ENCODE results near the gene MAP3K21. TPM values are rescaled to one million over a fixed set of nuclear protein-coding genes. Genes with fewer than 3 reads are reported as not detected.

Gene MAP3K21
- total and polyA plus RNA-seq, 9 of the 15 experiments (the other 6 are each of a cell fraction or from before 2014, with no cell fraction given) = 0.23 to 0.86 (median 0.49) TPM

- no peak for ATAC-seq
- Histone ChIP-seq H3K4me1 (replicated peaks in 1 of 2; ENCODE audit: control insufficient read depth in 2 of 2, insufficient read depth in 2 of 2, low read length in 2 of 2) (no peaks in the 10 kb centered on the region), H3K27me3 (ENCODE audit: control insufficient read depth in 2 of 2, insufficient read depth in 2 of 2, low read length in 2 of 2) (peaks cover 0 to 1% of the 10 kb centered on the region in 2 experiments; a peak in 1 of 5 replicates), H3K4me2 (ENCODE audit: insufficient read depth, low read length) (no peak overlapping the region), H3K9me3 (replicated peaks; ENCODE audit: control insufficient read depth, insufficient read depth, low read depth, low read length) (no peaks in the 10 kb centered on the region), H3K27ac (ENCODE audit: extremely low read depth, low read depth, low read length) (no peak overlapping the region), H3K9ac (ENCODE audit: insufficient read depth in 1 of 2, low read depth in 2 of 2, low read length in 2 of 2) (no peak overlapping the region), H2AFZ (ENCODE audit: low read depth, low read length) (no peak overlapping the region), H4K20me1 (replicated peaks; ENCODE audit: control insufficient read depth, insufficient read depth, low read length) (no peaks in the 10 kb centered on the region), H3K4me3 (no peak overlapping the region), H3K79me2 (ENCODE audit: control insufficient read depth, insufficient read depth, low read length) (no peaks in the 10 kb centered on the region), H3K36me3 (ENCODE audit: control insufficient read depth, insufficient read depth, low read length) (no peaks in the 10 kb centered on the region), H3K9me1 (ENCODE audit: control insufficient read depth, insufficient read depth, low read length) (no peaks in the 10 kb centered on the region)
- ChIA-PET CTCF (ENCODE audit: low intra/inter-chr PET ratio) (no interaction called here), POLR2A (no interaction called here)
- BruUV-seq (replicated peaks) = no TSS peak
- in situ Hi-C loops (cut with MboI) (no loop called here), intact Hi-C loops (cut with micrococcal nuclease) (no loop called here)
- 0% methylated on average over 2 of the region's 2 CpGs for WGBS (ENCODE audit: insufficient coverage, low coverage, missing lambda C conversion rate)
- no peak for DNase-seq (ENCODE audit: extremely low read depth in 1 of 4, low spot score in 3 of 4)
- TF ChIP-seq TEAD4 (IDR thresholded peaks at IDR 0.05; ENCODE audit: low read length) = no peak
- no peak for TF ChIP-seq TEAD4 (CRISPR knock-in tag; IDR thresholded peaks at IDR 0.05; ENCODE audit: borderline replicate concordance)
- TF ChIP-seq ZBTB26 (CRISPR knock-in tag; IDR thresholded peaks at IDR 0.05) = no peak
- TF ChIP-seq MCM2 (IDR thresholded peaks at IDR 0.05; ENCODE audit: low read depth) = no peak
- no peak for TF ChIP-seq SP2 (IDR thresholded peaks at IDR 0.05; ENCODE audit: extremely low read depth, low read depth, low read length, poor library complexity, severe bottlenecking)
- no peak for FAIRE-seq
Observed at GRCh38 chr1:233409540-233409939, 82.0 kb downstream of the MAP3K21 start.

GRCh38 chr1:233410906-233411305, 83.4 kb downstream of the MAP3K21 start:
- no peaks in the 10 kb centered on the region for H3K79me2 ChIP-seq (ENCODE audit: control insufficient read depth, insufficient read depth, low read length)
- H3K9me3 ChIP-seq (replicated peaks; ENCODE audit: control insufficient read depth, insufficient read depth, low read depth, low read length) = no peaks in the 10 kb centered on the region
- no TSS peak for BruUV-seq (replicated peaks)
- H3K27ac ChIP-seq (ENCODE audit: extremely low read depth, low read depth, low read length) = no peak overlapping the region
- FAIRE-seq = no peak
- no peak overlapping the region for H3K4me3 ChIP-seq
- no peaks in the 10 kb centered on the region for H3K4me1 ChIP-seq (replicated peaks in 1 of 2; ENCODE audit: control insufficient read depth in 2 of 2, insufficient read depth in 2 of 2, low read length in 2 of 2)
- intact Hi-C loops (cut with micrococcal nuclease) (no loop called here), in situ Hi-C loops (cut with MboI) (no loop called here)
- CTCF ChIA-PET (ENCODE audit: low intra/inter-chr PET ratio) = no interaction called here
- 1% methylated on average over 5 of the region's 5 CpGs for WGBS (ENCODE audit: insufficient coverage, low coverage, missing lambda C conversion rate)
- peaks cover 0 to 5% of the 10 kb centered on the region in 2 experiments; a peak in 1 of 5 replicates for H3K27me3 ChIP-seq (ENCODE audit: control insufficient read depth in 2 of 2, insufficient read depth in 2 of 2, low read length in 2 of 2)
- H3K4me2 ChIP-seq (ENCODE audit: insufficient read depth, low read length) = no peak overlapping the region
- no peak overlapping the region for H3K9ac ChIP-seq (ENCODE audit: insufficient read depth in 1 of 2, low read depth in 2 of 2, low read length in 2 of 2)
- no peaks in the 10 kb centered on the region for H3K9me1 ChIP-seq (ENCODE audit: control insufficient read depth, insufficient read depth, low read length)
- ATAC-seq = no peak
- H4K20me1 ChIP-seq (replicated peaks; ENCODE audit: control insufficient read depth, insufficient read depth, low read length) = no peaks in the 10 kb centered on the region
- no peaks in the 10 kb centered on the region for H3K36me3 ChIP-seq (ENCODE audit: control insufficient read depth, insufficient read depth, low read length)
- POLR2A ChIA-PET = no interaction called here
- no peak for DNase-seq (ENCODE audit: extremely low read depth in 1 of 4, low spot score in 3 of 4)
- no peak overlapping the region for H2AFZ ChIP-seq (ENCODE audit: low read depth, low read length)
- TF ChIP-seq RBM34 (IDR thresholded peaks at IDR 0.05; ENCODE audit: borderline replicate concordance, insufficient read depth, low read length) (no peak), ESRRA (IDR thresholded peaks at IDR 0.05; ENCODE audit: borderline replicate concordance, low read depth) (no peak), SAP30 (IDR thresholded peaks at IDR 0.05; ENCODE audit: borderline replicate concordance, insufficient read depth, low read depth, low read length, poor library complexity, severe bottlenecking) (no peak), KLF6 (CRISPR knock-in tag; IDR thresholded peaks at IDR 0.05; ENCODE audit: borderline replicate concordance) (no peak), TEAD2 (tag; IDR thresholded peaks at IDR 0.05) (no peak), ATF4 (CRISPR knock-in tag; IDR thresholded peaks at IDR 0.05) (no peak), IFI16 (CRISPR knock-in tag; IDR thresholded peaks at IDR 0.05) (no peak)
